22Rv1 (cell line): Measurements from ENCODE around the gene SYTL1.

Experiments
- ZFX ChIP-seq: fragments of 450-650 bp; IDR thresholded peaks from 2 replicates; pipeline ENCODE4 v1.6.1; 2017; ENCODE audit warnings: antibody characterized with exemption, borderline replicate concordance
- TF ChIP-seq, protein P1 (sequence below): fragments of 450-650 bp; IDR thresholded peaks from 2 replicates; pipeline ENCODE4 v1.5.1; 2017; ENCODE audit warnings: mild to moderate bottlenecking

- TF ChIP-seq, protein P1, sequence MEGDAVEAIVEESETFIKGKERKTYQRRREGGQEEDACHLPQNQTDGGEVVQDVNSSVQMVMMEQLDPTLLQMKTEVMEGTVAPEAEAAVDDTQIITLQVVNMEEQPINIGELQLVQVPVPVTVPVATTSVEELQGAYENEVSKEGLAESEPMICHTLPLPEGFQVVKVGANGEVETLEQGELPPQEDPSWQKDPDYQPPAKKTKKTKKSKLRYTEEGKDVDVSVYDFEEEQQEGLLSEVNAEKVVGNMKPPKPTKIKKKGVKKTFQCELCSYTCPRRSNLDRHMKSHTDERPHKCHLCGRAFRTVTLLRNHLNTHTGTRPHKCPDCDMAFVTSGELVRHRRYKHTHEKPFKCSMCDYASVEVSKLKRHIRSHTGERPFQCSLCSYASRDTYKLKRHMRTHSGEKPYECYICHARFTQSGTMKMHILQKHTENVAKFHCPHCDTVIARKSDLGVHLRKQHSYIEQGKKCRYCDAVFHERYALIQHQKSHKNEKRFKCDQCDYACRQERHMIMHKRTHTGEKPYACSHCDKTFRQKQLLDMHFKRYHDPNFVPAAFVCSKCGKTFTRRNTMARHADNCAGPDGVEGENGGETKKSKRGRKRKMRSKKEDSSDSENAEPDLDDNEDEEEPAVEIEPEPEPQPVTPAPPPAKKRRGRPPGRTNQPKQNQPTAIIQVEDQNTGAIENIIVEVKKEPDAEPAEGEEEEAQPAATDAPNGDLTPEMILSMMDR: no peak
- no peak for TF ChIP-seq ZFX
Observed at GRCh38 chr1:27307874-27308598, 33.8 kb upstream of the SYTL1 start.
